Natural killer cell treated with Interleukin-12 subunit alpha and Interleukin-12 subunit beta and Interleukin-15 and Interleukin-18, amount 100 ng/mL, for 72 hours (primary cell): Measurements from ENCODE around the gene MPZL1. TPM values are rescaled to one million over a fixed set of nuclear protein-coding genes. Genes with fewer than 3 reads are reported as not detected.

ENCODE experiments used
- ATAC-seq, 2 donors: fragments of 150-1000 bp; cut with Tn5 transposase in 1 of 2; sonication (Bioruptor Pico), chemical (Tn5 transposase) in 1 of 2; 2 replicates each; pipeline ENCODE4 v1.10.0; 2021
- DNase-seq: peaks from one replicate; pipeline ENCODE4 v3.0.0; 2022; ENCODE audit warnings: low spot score
- H3K27ac Mint-ChIP-seq, 2 donors: 1 replicate in 1 of 2; 2 replicates in 1 of 2; pipeline ENCODE4 v1.8.0; 2022; ENCODE audit warnings: mixed read lengths in 2 of 2, mild to moderate bottlenecking in 1 of 2, moderate library complexity in 1 of 2
- H3K27me3 Mint-ChIP-seq, 2 donors: 1 replicate in 1 of 2; 2 replicates in 1 of 2; pipeline ENCODE4 v1.8.0; 2022; ENCODE audit warnings: mixed read lengths in 2 of 2
- H3K36me3 Mint-ChIP-seq: one replicate; pipeline ENCODE4 v1.8.0; 2022; ENCODE audit warnings: mixed read lengths
- H3K4me1 Mint-ChIP-seq, 2 donors: 1 replicate in 1 of 2; 2 replicates in 1 of 2; pipeline ENCODE4 v1.8.0; 2022; ENCODE audit warnings: low read depth in 2 of 2, mixed read lengths in 2 of 2, mild to moderate bottlenecking in 1 of 2
- H3K4me3 Mint-ChIP-seq: one replicate; pipeline ENCODE4 v1.8.0; 2022; ENCODE audit warnings: mixed read lengths
- H3K9me3 Mint-ChIP-seq: 2 replicates; pipeline ENCODE4 v1.8.0; 2022; ENCODE audit warnings: mixed read lengths
- total RNA-seq, 2 donors: library from RNA; stranded (reverse); gene quantifications; one replicate each; pipeline ENCODE4 v1.2.3, GENCODE V29; 2022

Gene MPZL1
- total RNA-seq, 2 donors from 2014 or later = 15.3 to 25.6 TPM

GRCh38 chr1:167756730-167757405 is 35.1 kb downstream of the MPZL1 start:
- DNase-seq (no peak), ATAC-seq (no peak)
- Mint-ChIP-seq H3K4me1 (peaks cover 14 to 24% of the 10 kb centered on the region in 2 donors), H3K27me3 (peaks cover 0 to 10% of the 10 kb centered on the region in 2 donors), H3K27ac (no peak overlapping the region), H3K9me3 (no peaks in the 10 kb centered on the region), H3K36me3 (no peaks in the 10 kb centered on the region), H3K4me3 (no peak overlapping the region)

DNA sequence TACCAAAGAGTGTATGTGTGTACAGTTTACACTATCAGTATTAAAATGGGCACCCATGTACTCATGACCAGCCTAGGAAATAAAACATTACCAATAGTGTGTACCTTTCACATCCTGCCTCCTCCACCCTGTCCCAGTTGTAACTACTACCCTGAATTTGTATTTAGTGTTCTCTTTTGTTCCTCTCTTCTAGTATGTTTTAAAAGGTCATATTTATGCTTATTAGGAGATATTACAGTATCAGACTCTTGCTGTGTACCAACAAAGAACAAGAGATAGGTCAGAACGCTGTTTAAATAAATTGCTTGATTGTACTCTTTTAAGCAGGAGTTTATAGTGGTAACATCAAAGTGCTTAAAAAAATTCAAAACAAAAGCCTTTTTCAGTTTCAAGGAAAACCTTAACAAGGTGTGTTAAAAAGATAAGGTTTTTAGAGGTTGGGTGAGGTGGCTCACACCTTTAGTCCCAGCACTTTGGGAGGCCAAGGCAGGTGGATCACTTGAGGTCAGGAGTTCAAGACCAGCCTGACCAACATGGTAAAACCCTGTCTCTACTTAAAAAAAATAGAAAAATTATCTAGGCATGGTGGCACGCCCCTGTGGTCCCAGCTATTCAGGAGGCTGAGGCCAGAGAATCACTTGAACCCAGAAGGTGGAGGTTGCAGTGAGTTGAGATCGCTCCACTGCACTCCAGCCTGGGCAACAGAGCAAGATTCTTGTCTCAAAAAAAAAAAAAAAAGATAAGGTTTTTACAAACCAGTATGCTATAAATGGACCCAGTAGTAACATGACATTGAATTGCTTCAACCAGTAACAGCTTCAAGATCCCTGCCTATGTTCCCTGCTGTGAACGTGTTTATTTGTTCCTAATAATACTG is 35.9 kb downstream of the MPZL1 start:
- Mint-ChIP-seq H3K27me3 (peaks cover 0 to 10% of the 10 kb centered on the region in 2 donors), H3K36me3 (no peaks in the 10 kb centered on the region), H3K9me3 (no peaks in the 10 kb centered on the region), H3K4me1 (peaks cover 15 to 24% of the 10 kb centered on the region in 2 donors), H3K27ac (no peak overlapping the region), H3K4me3 (no peak overlapping the region)
- ATAC-seq (no peak), DNase-seq (no peak)

DNA sequence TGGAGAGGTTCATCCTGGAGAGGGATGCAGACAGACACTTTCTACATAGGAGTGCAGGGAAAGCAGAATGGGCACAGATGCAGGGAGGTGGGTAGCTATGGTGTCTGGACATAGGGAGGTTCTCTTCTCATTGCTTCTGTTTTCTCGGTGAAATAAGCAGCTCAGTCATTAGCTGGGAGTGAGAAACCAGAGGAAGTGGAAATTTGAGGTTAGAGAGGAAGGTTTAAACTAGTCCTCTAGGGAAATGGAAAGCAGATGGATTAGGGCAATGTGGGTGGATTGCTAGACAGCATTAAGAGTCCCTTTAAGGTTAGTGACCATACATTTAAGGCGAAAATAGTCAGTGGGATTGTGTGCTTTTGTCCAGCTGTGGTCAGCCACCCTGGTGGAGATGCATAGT is 39.6 kb downstream of the MPZL1 start:
- H3K27ac Mint-ChIP-seq = no peak overlapping the region
- no peaks in the 10 kb centered on the region for H3K36me3 Mint-ChIP-seq
- H3K4me1 Mint-ChIP-seq = peaks cover 11 to 19% of the 10 kb centered on the region in 2 donors
- no peak for ATAC-seq
- peaks cover 0 to 7% of the 10 kb centered on the region in 2 donors for H3K27me3 Mint-ChIP-seq
- H3K4me3 Mint-ChIP-seq = no peak overlapping the region
- DNase-seq = no peak
- no peaks in the 10 kb centered on the region for H3K9me3 Mint-ChIP-seq

DNA sequence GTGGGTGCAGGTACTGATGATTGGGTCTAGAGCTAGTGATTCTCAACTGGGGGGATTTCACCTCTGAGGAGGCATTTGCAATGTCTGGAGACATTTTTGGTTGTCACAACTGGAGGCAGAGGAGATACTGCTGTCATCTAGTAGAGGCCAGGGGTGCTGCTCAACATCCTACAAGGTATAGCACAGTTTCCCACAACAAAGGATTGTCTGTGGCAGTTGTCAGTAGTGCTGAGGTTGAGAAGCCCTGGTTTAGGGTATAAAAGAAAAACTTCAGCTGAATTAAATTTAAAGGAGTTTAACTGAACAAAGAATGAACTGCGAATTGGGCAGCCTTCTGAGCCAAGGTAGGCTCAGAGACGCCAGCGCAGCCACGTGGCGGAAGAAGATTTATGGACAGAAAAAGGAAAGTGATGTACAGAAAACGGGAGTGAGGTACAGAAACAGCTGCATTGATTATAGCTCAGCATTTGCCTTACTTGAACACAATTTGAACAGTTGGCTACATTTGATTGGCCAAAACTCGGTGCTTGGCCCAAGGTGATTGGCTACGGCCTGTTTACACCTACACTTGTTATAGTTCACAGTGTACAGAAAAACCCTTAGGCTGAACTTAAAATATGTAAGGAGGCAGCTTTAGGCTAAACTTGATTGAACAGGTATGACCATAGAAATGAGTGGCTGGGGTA is 40.4 kb downstream of the MPZL1 start:
- ATAC-seq = no peak
- H3K9me3 Mint-ChIP-seq = no peaks in the 10 kb centered on the region
- no peak overlapping the region for H3K4me3 Mint-ChIP-seq
- H3K27me3 Mint-ChIP-seq = peaks cover 0 to 7% of the 10 kb centered on the region in 2 donors
- DNase-seq = no peak
- H3K36me3 Mint-ChIP-seq = no peaks in the 10 kb centered on the region
- H3K4me1 Mint-ChIP-seq = peaks cover 11 to 19% of the 10 kb centered on the region in 2 donors
- H3K27ac Mint-ChIP-seq = no peak overlapping the region

GRCh38 chr1:167763525-167764220 is 41.9 kb downstream of the MPZL1 start:
- Mint-ChIP-seq H3K27ac (no peak overlapping the region), H3K9me3 (no peaks in the 10 kb centered on the region), H3K4me1 (peaks cover 16 to 26% of the 10 kb centered on the region in 2 donors), H3K27me3 (peaks cover 0 to 7% of the 10 kb centered on the region in 2 donors), H3K4me3 (no peak overlapping the region), H3K36me3 (no peaks in the 10 kb centered on the region)
- no peak for ATAC-seq
- no peak for DNase-seq

DNA sequence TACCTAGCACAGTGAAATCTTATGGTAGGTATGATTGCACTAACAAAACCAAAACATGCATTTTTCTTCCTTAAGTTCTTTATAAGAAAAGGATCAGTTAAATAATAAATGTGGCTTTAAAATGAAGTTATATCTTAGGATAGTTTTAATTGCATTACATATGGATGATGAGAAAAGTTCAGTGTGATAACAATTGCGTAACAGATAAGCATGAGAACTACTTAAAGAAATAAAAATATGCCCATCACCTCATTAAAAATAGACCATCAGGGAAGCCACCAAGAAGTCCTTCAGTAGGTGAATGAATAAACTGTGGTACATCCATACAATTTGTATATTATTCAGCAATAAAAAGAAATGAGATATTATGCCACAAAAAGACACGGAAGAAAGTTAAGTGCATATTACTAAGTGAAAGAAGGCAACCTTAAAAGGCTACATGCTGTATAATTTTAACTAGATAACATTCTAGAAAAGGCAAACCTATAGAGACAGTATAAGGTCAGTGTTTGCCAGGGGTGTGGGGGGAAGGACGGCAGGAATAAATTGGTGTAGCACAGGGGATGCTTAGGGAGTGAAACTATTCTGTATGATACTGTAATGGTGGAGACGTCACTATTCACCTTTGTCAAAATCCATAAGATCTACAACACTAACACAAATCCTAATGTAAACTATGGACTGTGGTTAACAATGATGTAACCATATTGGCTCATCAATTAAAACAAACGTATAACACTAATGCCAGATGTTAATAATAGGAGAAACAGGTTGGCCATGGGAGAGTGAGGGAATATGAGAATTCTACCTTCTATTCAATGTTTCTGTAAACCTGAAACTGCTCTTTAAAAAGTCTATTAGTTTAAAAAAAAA is 42.9 kb downstream of the MPZL1 start:
- Mint-ChIP-seq H3K4me3 (no peak overlapping the region), H3K9me3 (no peaks in the 10 kb centered on the region), H3K36me3 (peaks cover 2% of the 10 kb centered on the region), H3K4me1 (peaks cover 17 to 25% of the 10 kb centered on the region in 2 donors), H3K27me3 (peaks cover 0 to 7% of the 10 kb centered on the region in 2 donors), H3K27ac (no peak overlapping the region)
- DNase-seq (no peak), ATAC-seq (no peak)

GRCh38 chr1:167765496-167765895 is 43.7 kb downstream of the MPZL1 start:
- Mint-ChIP-seq H3K4me1 (peaks cover 20 to 21% of the 10 kb centered on the region in 2 donors), H3K36me3 (peaks cover 5% of the 10 kb centered on the region), H3K27me3 (peaks cover 0 to 5% of the 10 kb centered on the region in 2 donors), H3K4me3 (no peak overlapping the region), H3K9me3 (no peaks in the 10 kb centered on the region), H3K27ac (no peak overlapping the region)
- no peak for DNase-seq
- no peak for ATAC-seq

DNA sequence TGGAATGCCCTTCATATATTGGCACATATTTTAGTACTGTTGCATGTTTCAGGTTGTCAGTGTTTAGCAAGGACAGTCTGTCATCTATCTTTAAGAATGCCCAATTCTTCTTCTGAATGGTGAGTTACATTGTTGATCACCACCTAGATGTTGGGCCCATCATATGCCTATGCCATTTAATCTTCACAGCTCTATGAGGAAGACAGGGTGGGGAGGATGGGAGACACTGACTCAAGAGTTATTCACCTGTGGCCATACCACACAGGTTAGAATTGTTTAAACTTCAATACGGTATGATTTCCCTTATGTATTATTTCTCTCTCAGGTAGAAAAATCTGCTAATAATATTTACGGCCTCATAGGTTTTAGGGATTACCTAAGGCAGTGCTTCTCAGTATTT is 44.8 kb downstream of the MPZL1 start:
- no peaks in the 10 kb centered on the region for H3K9me3 Mint-ChIP-seq
- H3K36me3 Mint-ChIP-seq = peaks cover 5% of the 10 kb centered on the region
- no peaks in the 10 kb centered on the region for H3K27me3 Mint-ChIP-seq
- H3K27ac Mint-ChIP-seq = no peak overlapping the region
- ATAC-seq (no peak), DNase-seq (no peak)
- peaks cover 10 to 17% of the 10 kb centered on the region in 2 donors for H3K4me1 Mint-ChIP-seq
- no peak overlapping the region for H3K4me3 Mint-ChIP-seq

DNA sequence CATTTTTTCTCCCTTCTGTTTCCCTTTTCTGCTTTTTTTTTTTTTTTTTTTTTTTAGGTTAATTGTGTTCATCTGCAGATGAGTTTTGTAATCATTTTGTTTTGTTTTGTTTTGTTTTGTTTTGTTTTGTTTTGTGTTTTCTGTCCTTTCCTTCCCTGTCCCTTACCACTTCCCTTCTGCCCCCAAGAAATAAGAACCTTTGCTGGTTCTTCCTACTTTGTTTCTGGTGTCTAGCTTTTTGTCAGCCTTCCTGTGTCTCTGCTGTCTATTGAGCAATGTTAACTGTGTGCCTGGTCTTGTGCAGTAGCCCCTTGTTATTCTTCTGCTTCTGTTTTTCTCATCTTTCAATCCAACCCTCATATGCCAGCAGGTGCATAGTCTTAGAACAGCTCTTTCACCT is 46.0 kb downstream of the MPZL1 start:
- H3K27ac Mint-ChIP-seq = no peak overlapping the region
- peaks cover 5% of the 10 kb centered on the region for H3K36me3 Mint-ChIP-seq
- peaks cover 6 to 10% of the 10 kb centered on the region in 2 donors for H3K4me1 Mint-ChIP-seq
- H3K9me3 Mint-ChIP-seq = no peaks in the 10 kb centered on the region
- H3K27me3 Mint-ChIP-seq = no peaks in the 10 kb centered on the region
- no peak overlapping the region for H3K4me3 Mint-ChIP-seq
- no peak for ATAC-seq
- DNase-seq = no peak

- Mint-ChIP-seq H3K36me3 (peaks cover 5% of the 10 kb centered on the region), H3K9me3 (no peaks in the 10 kb centered on the region), H3K27me3 (no peaks in the 10 kb centered on the region), H3K27ac (no peak overlapping the region), H3K4me3 (no peak overlapping the region), H3K4me1 (peaks cover 8 to 10% of the 10 kb centered on the region in 2 donors)
- DNase-seq = no peak
- ATAC-seq = no peak
Observed at GRCh38 chr1:167770127-167770526, 48.3 kb downstream of the MPZL1 start.

GRCh38 chr1:167772436-167772835 is 50.7 kb downstream of the MPZL1 start:
- H3K4me3 Mint-ChIP-seq = no peak overlapping the region
- no peak overlapping the region for H3K27ac Mint-ChIP-seq
- ATAC-seq (no peak), DNase-seq (no peak)
- no peaks in the 10 kb centered on the region for H3K9me3 Mint-ChIP-seq
- peaks cover 5% of the 10 kb centered on the region for H3K36me3 Mint-ChIP-seq
- H3K27me3 Mint-ChIP-seq = peaks cover 0 to 3% of the 10 kb centered on the region in 2 donors
- H3K4me1 Mint-ChIP-seq = peaks cover 8 to 10% of the 10 kb centered on the region in 2 donors

- peaks cover 6% of the 10 kb centered on the region for H3K36me3 Mint-ChIP-seq
- no peak overlapping the region for H3K4me3 Mint-ChIP-seq
- no peak for DNase-seq
- peaks cover 2 to 5% of the 10 kb centered on the region in 2 donors for H3K4me1 Mint-ChIP-seq
- no peak for ATAC-seq
- H3K9me3 Mint-ChIP-seq = no peaks in the 10 kb centered on the region
- H3K27me3 Mint-ChIP-seq = peaks cover 0 to 3% of the 10 kb centered on the region in 2 donors
- no peak overlapping the region for H3K27ac Mint-ChIP-seq
Observed at GRCh38 chr1:167773516-167773915, 51.7 kb downstream of the MPZL1 start.
